ENCODE results near the gene VSTM2B. TPM values are rescaled to one million over a fixed set of nuclear protein-coding genes. Genes with fewer than 3 reads are reported as not detected.

The VSTM2B gene
- total RNA-seq, 1 donor from 2014 or later = 0.18 TPM

DNA sequence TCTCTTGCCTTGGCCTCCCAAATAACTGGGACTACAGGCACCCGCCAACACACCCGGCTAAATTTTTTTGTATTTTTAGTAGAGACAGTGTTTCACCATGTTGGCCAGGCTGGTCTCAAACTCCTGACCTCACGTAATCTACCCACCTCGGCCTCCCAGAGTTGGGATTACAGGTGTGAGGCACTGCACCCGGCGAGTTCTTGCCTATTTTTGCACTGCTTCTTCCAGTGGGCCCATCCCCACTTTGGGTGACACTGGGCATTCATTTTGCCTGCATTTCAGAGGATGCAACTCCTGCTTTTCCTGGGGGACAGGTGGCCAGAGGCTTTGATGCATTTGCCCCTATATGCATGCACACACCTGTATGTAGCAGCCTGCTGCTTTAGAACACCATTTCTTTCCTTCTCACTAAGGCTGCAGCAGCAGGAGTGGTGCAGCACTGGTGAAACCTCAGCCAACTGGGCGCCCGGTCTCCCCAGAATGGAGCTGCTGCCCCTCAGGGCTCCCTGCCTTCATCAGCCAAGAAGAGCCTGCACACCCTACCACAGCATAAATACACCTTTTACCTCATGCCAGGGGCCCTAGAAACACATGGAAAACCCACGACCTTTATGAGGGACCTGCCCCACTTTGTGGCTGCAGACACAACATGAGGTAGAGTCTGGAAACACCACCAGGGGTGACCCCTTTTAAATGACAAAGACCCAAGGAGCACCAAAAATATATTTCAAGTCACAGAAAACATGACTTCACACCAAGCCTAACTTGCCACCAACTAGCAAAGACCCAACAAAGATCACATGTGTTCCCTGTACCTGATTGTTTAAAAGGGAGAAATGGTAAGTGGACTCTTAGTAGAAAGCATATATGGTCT lies 43.5 kb downstream of the VSTM2B start:
- no peak overlapping the region for H3K27ac Mint-ChIP-seq (ENCODE audit: unreplicated experiment)
- TF ChIP-seq, protein P1, sequence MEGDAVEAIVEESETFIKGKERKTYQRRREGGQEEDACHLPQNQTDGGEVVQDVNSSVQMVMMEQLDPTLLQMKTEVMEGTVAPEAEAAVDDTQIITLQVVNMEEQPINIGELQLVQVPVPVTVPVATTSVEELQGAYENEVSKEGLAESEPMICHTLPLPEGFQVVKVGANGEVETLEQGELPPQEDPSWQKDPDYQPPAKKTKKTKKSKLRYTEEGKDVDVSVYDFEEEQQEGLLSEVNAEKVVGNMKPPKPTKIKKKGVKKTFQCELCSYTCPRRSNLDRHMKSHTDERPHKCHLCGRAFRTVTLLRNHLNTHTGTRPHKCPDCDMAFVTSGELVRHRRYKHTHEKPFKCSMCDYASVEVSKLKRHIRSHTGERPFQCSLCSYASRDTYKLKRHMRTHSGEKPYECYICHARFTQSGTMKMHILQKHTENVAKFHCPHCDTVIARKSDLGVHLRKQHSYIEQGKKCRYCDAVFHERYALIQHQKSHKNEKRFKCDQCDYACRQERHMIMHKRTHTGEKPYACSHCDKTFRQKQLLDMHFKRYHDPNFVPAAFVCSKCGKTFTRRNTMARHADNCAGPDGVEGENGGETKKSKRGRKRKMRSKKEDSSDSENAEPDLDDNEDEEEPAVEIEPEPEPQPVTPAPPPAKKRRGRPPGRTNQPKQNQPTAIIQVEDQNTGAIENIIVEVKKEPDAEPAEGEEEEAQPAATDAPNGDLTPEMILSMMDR (IDR thresholded peaks at IDR 0.05; ENCODE audit: unreplicated experiment) = no peak
- no peaks in the 10 kb centered on the region for H3K9me3 Mint-ChIP-seq (ENCODE audit: unreplicated experiment)
- H3K27me3 Mint-ChIP-seq (ENCODE audit: unreplicated experiment) = peaks cover 4% of the 10 kb centered on the region
- no peak for DNase-seq (ENCODE audit: low spot score)
- H3K4me3 Mint-ChIP-seq (ENCODE audit: unreplicated experiment) = no peak overlapping the region
- H3K36me3 Mint-ChIP-seq (ENCODE audit: low read depth, unreplicated experiment) = no peaks in the 10 kb centered on the region
- H3K4me1 Mint-ChIP-seq (ENCODE audit: unreplicated experiment) = no peaks in the 10 kb centered on the region

DNA sequence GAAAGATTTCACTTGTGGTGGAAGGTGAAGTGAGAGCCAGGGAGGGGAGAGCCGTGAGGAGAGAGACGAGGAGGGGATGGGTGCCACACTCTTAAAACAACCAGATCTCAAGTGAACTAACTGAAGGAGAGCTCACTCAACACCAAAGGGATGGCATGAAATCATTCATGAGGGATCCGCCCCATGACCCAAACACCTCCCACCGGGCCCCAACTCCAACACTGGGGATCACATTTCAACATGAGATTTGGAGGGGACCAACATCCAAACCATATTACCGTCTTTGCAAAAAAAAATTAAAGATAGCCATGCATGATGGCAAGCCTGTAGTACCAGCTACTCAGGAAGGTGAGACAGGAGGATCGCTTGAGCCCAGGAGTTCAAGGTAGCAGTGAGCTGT lies 45.4 kb downstream of the VSTM2B start:
- TF ChIP-seq, protein P1 (IDR thresholded peaks at IDR 0.05; ENCODE audit: unreplicated experiment) = no peak
- no peaks in the 10 kb centered on the region for H3K9me3 Mint-ChIP-seq (ENCODE audit: unreplicated experiment)
- no peak overlapping the region for H3K4me3 Mint-ChIP-seq (ENCODE audit: unreplicated experiment)
- no peak overlapping the region for H3K27ac Mint-ChIP-seq (ENCODE audit: unreplicated experiment)
- H3K27me3 Mint-ChIP-seq (ENCODE audit: unreplicated experiment) = peaks cover 7% of the 10 kb centered on the region
- no peaks in the 10 kb centered on the region for H3K4me1 Mint-ChIP-seq (ENCODE audit: unreplicated experiment)
- H3K36me3 Mint-ChIP-seq (ENCODE audit: low read depth, unreplicated experiment) = no peaks in the 10 kb centered on the region
- no peak for DNase-seq (ENCODE audit: low spot score)

DNA sequence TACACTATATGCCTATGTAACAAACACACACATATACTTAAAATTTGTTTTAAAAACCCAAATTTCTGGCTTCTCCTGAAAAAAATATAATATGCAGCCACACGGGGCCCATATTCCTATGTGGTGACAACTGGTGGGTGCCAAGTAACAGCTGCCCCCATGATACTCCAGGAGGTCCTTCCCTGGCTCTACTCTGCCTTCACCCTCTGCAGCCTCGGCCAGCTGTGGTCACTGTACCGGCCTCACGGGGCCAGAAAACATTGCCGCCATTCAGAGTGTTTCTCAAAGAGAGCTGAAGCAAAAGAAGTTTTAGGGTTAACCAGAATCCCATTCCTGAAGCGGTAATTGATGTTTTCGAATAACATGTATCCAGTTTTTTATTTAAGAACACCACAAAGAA lies 47.7 kb downstream of the VSTM2B start:
- H3K27me3 Mint-ChIP-seq (ENCODE audit: unreplicated experiment) = peaks cover 6% of the 10 kb centered on the region

DNA sequence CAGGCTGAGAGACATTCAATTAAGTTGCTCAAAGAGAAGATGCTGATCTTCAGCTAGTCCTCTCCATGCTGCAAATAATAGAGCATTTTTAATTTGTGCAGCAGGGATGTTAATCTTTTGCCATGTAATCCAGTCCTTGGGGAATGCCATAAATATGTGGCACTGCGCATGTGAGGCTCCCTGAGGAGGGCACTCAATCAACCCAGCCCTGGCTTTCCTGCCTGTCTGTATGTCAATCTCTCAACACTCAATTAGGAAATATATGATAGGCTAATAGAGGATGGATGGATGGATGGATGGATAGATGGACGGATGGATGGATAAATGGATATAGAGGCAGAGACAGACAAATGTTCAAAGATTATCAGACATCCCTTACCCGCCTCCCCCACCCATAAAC lies 48.7 kb downstream of the VSTM2B start:
- H3K27ac Mint-ChIP-seq (ENCODE audit: unreplicated experiment) = no peak overlapping the region
- no peak for DNase-seq (ENCODE audit: low spot score)
- no peaks in the 10 kb centered on the region for H3K4me1 Mint-ChIP-seq (ENCODE audit: unreplicated experiment)
- H3K9me3 Mint-ChIP-seq (ENCODE audit: unreplicated experiment) = no peaks in the 10 kb centered on the region
- TF ChIP-seq, protein P1 (IDR thresholded peaks at IDR 0.05; ENCODE audit: unreplicated experiment) = no peak
- H3K4me3 Mint-ChIP-seq (ENCODE audit: unreplicated experiment) = no peak overlapping the region
- H3K27me3 Mint-ChIP-seq (ENCODE audit: unreplicated experiment) = peaks cover 6% of the 10 kb centered on the region
- no peaks in the 10 kb centered on the region for H3K36me3 Mint-ChIP-seq (ENCODE audit: low read depth, unreplicated experiment)

More for the DNA sequence above, 47.7 kb downstream of the VSTM2B start:
- Mint-ChIP-seq H3K4me3 (ENCODE audit: unreplicated experiment) (no peak overlapping the region), H3K27ac (ENCODE audit: unreplicated experiment) (no peak overlapping the region), H3K4me1 (ENCODE audit: unreplicated experiment) (no peaks in the 10 kb centered on the region), H3K9me3 (ENCODE audit: unreplicated experiment) (no peaks in the 10 kb centered on the region), H3K36me3 (ENCODE audit: low read depth, unreplicated experiment) (no peaks in the 10 kb centered on the region)
- DNase-seq (ENCODE audit: low spot score) = no peak
- TF ChIP-seq, protein P1 (IDR thresholded peaks at IDR 0.05; ENCODE audit: unreplicated experiment) = no peak

DNA sequence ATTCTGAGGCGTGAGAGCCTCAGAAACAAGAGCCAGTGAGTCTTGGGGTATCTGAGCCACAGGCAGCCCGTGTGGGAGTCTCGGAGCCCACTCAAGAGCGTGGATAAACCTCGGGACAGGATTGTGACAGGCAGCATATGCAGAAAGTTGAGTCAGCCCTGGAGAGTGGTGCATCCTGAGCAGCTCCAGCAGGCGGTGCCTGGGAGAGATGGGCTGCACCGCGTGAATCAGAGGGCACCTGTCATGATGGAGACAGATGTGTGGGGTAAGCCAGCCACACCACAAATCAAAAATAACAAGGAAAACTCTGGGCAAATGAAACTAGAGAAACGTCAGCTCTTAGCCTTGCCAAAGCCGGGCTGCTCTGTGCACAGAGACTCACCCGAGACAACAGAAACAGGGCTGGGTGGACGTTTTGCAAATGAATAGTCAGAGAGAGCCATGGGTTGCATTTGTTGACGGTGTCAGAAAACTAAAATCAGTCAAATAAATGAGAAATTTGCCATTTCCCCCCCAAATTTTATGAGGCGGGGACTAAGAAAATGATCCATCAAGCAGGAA lies 50.3 kb downstream of the VSTM2B start:
- H3K4me3 Mint-ChIP-seq (ENCODE audit: unreplicated experiment) = no peak overlapping the region
- no peaks in the 10 kb centered on the region for H3K9me3 Mint-ChIP-seq (ENCODE audit: unreplicated experiment)
- no peaks in the 10 kb centered on the region for H3K4me1 Mint-ChIP-seq (ENCODE audit: unreplicated experiment)
- H3K36me3 Mint-ChIP-seq (ENCODE audit: low read depth, unreplicated experiment) = no peaks in the 10 kb centered on the region
- TF ChIP-seq, protein P1 (IDR thresholded peaks at IDR 0.05; ENCODE audit: unreplicated experiment) = no peak
- no peak overlapping the region for H3K27ac Mint-ChIP-seq (ENCODE audit: unreplicated experiment)
- no peak for DNase-seq (ENCODE audit: low spot score)
- peaks cover 7% of the 10 kb centered on the region for H3K27me3 Mint-ChIP-seq (ENCODE audit: unreplicated experiment)
